Lower lobe of right lung (tissue), 2 donors: ENCODE results near the gene RAB8B. TPM values are rescaled to one million over a fixed set of nuclear protein-coding genes. Genes with fewer than 3 reads are reported as not detected.

Experiments
- ATAC-seq, 2 donors: fragments of 200-7000 bp; cut with Tn5 transposase; one replicate each; pipeline ENCODE4 v1.9.1; 2020 to 2022; ENCODE audit warnings: mild to moderate bottlenecking in 2 of 2, moderate library complexity in 2 of 2
- DNase-seq: peaks from one replicate; pipeline ENCODE4 v3.0.0-alpha.2; 2020
- H3K27ac ChIP-seq: fragments of 200-600 bp; one replicate; pipeline ENCODE4 v1.8.0; 2022
- H3K27me3 ChIP-seq: fragments of 200-600 bp; one replicate; pipeline ENCODE4 v1.8.0; 2022; ENCODE audit warnings: low read depth
- H3K36me3 ChIP-seq: fragments of 200-600 bp; one replicate; pipeline ENCODE4 v1.8.0; 2022; ENCODE audit warnings: mild to moderate bottlenecking
- H3K4me1 ChIP-seq: fragments of 200-600 bp; one replicate; pipeline ENCODE4 v1.8.0; 2022
- H3K4me3 ChIP-seq: fragments of 200-600 bp; one replicate; pipeline ENCODE4 v1.8.0; 2022; ENCODE audit warnings: mild to moderate bottlenecking
- H3K9me3 ChIP-seq: fragments of 200-600 bp; one replicate; pipeline ENCODE4 v1.8.0; 2022
- intact Hi-C: fragments of 100-400 bp; cut with DNase I; formaldehyde crosslinking; loops from one replicate; pipeline ENCODE4 v1.11.0; 2022
- total RNA-seq: library from RNA; stranded (reverse); fragmentation: NEBNext Ultra II Directional; extraction: Animal tissue kit (Norgen Biotek cat#: 25700); gene quantifications from one replicate; pipeline ENCODE4 v1.2.1, GENCODE V29; 2021
- TF ChIP-seq, protein P1 (sequence below): fragments of 200-600 bp; IDR thresholded peaks from one replicate; pipeline ENCODE4 v1.8.0; 2022; ENCODE audit warnings: antibody characterized with exemption, mild to moderate bottlenecking
- donor health status: DM: no; HTN: yes; CAD: no; lungs with severe emphysema.

RAB8B gene
- total RNA-seq, 1 donor from 2014 or later, result 72.7 TPM

DNA sequence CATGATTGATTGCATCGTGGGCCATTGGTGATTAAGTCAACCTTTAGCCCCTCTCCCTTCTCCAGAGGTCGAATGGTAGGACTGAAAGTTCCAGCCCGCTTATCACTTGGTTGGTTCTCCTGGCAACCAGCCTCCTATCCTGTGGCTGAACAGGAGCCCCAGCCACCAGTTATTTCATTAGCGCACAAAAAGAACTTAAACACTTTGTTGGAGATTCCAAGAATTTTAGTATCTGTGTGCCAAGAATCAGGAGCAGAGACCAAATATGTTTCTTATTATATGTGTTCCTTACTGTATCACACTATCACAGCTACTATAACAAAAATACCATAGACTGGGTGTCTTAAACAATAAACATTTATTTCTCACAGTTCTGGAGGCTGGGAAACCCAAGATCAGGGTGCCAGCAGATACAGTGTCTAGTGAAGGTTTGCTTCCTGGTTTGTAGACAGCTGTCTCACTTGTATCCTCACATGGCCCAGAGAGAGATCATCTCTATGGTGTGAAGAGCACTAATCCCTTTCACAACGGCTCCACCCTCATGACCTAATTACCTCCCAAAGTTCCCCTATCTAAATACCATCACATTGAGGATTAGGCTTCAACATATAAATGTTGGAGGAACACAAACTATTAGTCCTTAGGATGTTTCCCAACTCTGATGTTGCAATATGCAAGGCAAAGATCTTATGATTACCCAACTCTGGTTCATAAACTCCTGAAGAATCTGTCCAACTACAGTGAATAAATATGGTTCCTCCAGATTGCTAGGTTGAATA lies 57.5 kb downstream of the RAB8B start:
- peaks cover 49% of the 10 kb centered on the region for H3K4me1 ChIP-seq
- peaks cover 26% of the 10 kb centered on the region for H3K36me3 ChIP-seq
- TF ChIP-seq, protein P1, sequence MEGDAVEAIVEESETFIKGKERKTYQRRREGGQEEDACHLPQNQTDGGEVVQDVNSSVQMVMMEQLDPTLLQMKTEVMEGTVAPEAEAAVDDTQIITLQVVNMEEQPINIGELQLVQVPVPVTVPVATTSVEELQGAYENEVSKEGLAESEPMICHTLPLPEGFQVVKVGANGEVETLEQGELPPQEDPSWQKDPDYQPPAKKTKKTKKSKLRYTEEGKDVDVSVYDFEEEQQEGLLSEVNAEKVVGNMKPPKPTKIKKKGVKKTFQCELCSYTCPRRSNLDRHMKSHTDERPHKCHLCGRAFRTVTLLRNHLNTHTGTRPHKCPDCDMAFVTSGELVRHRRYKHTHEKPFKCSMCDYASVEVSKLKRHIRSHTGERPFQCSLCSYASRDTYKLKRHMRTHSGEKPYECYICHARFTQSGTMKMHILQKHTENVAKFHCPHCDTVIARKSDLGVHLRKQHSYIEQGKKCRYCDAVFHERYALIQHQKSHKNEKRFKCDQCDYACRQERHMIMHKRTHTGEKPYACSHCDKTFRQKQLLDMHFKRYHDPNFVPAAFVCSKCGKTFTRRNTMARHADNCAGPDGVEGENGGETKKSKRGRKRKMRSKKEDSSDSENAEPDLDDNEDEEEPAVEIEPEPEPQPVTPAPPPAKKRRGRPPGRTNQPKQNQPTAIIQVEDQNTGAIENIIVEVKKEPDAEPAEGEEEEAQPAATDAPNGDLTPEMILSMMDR, result no peak
- peak overlapping the region; percentile 75 for H3K27ac ChIP-seq
- H3K4me3 ChIP-seq, result no peak overlapping the region
- H3K27me3 ChIP-seq, result no peaks in the 10 kb centered on the region
- intact Hi-C loops, result no loop called here
- DNase-seq (no peak), ATAC-seq (peak; percentile 90 to 95)
- H3K9me3 ChIP-seq, result no peaks in the 10 kb centered on the region

DNA sequence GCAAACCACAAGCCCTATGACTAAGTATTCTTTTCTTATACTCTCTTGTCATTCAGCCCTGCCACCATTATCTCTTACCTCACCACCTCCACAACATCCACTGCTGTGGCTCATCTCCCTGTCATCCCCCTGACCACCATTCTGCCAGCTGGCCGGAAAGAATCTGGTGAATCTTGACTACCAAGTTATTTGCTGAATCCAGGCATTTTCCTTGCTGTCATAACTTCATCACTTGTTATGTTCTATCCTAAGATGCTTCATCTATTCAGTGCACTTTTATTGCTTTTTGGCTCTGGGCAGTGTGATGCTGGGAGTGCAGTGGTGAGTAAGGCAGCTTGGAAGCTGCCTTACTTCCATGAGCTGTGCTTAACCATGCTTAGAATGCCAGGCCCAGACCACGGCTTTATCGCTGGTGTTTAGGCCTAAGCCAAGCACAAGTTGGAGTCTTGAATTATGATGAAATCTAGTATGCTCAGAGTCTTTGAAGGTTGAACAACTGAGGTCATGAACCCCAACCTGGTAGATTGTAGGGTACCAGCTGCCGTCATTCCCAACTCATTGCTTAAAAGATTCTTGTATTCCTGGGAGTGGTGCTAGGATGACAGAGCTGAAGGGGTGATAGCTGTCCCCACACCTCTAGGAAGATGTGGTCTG lies 61.0 kb downstream of the RAB8B start:
- ATAC-seq (no peak), DNase-seq (no peak)
- no peak overlapping the region for H3K27ac ChIP-seq
- no peak overlapping the region for H3K4me3 ChIP-seq
- H3K36me3 ChIP-seq, result peaks cover 31% of the 10 kb centered on the region
- H3K27me3 ChIP-seq, result no peaks in the 10 kb centered on the region
- H3K9me3 ChIP-seq, result no peaks in the 10 kb centered on the region
- TF ChIP-seq, protein P1, result no peak
- peaks cover 29% of the 10 kb centered on the region for H3K4me1 ChIP-seq
- intact Hi-C loops, result no loop called here

DNA sequence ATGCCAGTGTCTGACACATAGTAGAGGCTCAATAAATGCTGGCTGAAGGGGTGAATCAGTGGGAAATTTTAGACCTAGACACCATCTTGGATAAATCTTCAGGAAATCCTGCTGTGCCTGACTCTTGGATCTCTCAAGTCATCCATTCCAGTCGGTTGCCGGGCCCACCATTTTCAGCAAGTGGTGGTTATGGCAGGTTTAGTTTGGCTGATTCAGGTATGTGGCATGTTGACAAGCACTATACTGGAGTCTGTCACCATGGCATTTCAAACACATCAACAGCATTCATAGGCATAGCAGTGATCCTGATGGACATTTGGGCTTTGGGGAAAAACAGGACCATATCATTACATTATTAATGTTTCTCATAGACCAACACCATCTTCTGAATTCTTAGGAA lies 62.3 kb downstream of the RAB8B start:
- peaks cover 37% of the 10 kb centered on the region for H3K36me3 ChIP-seq
- no peak overlapping the region for H3K4me3 ChIP-seq
- TF ChIP-seq, protein P1, result no peak
- no peaks in the 10 kb centered on the region for H3K27me3 ChIP-seq
- peaks cover 16% of the 10 kb centered on the region for H3K4me1 ChIP-seq
- intact Hi-C loops, result no loop called here
- H3K27ac ChIP-seq, result no peak overlapping the region
- H3K9me3 ChIP-seq, result no peaks in the 10 kb centered on the region
- ATAC-seq, result no peak
- no peak for DNase-seq

DNA sequence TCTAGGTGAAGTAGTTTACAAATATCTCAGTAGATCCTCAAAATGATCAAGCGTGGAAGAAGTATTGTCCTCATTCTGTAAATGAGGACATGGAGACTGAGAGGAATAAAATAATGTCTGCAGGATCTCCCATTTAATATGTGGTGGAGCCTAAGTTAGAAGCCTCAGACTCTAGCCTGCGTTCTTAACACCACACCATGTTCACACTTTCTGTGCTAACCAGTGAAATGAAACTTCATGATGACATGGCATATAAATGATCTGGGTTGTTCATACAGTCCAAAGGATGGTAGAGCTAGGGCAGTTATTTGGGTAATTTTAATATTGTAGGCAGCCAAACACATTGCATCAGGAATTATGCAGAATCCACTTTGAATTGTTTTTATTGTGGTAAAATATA lies 62.9 kb downstream of the RAB8B start:
- H3K9me3 ChIP-seq, result no peaks in the 10 kb centered on the region
- DNase-seq (no peak), ATAC-seq (no peak)
- intact Hi-C loops, result no loop called here
- H3K27ac ChIP-seq, result no peak overlapping the region
- H3K4me1 ChIP-seq, result peaks cover 18% of the 10 kb centered on the region
- TF ChIP-seq, protein P1, result no peak
- H3K4me3 ChIP-seq, result no peak overlapping the region
- H3K27me3 ChIP-seq, result no peaks in the 10 kb centered on the region
- H3K36me3 ChIP-seq, result peaks cover 40% of the 10 kb centered on the region

DNA sequence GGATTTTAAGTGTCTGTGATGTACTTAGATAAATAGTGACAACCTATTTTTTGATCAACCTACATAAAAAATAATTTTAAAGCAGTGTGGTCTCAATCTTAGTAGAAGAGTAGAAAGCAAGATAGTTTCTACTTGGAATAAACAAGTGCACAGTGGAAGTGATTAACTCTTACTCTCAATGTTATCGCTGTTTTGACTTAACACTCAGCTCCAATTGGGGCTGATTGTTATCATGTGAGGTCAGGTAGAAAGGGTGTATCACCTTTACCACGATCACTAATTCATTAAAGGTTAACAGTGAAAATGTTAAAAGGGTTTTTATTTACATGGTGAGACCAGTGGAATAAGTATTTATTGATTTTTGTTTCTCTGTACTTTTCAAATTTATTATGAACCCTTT lies 65.6 kb downstream of the RAB8B start:
- Histone ChIP-seq H3K9me3 (no peaks in the 10 kb centered on the region), H3K4me3 (no peak overlapping the region), H3K4me1 (peaks cover 7% of the 10 kb centered on the region), H3K27me3 (no peaks in the 10 kb centered on the region), H3K27ac (no peak overlapping the region), H3K36me3 (peaks cover 63% of the 10 kb centered on the region)
- ATAC-seq, result no peak
- intact Hi-C loops, result no loop called here
- no peak for DNase-seq
- TF ChIP-seq, protein P1, result no peak
